Neuronal stem cell (in vitro differentiated cells): ENCODE results near the gene SH2D1A.

Experiments
- DNase-seq: peaks from one replicate; pipeline ENCODE4 v3.0.0-alpha.2; 2013; ENCODE audit warnings: low spot score
- H2AFZ ChIP-seq: one replicate; pipeline ENCODE4 v1.6.1; 2013; ENCODE audit warnings: mild to moderate bottlenecking, low read length, inconsistent platforms
- H2AK5ac ChIP-seq: 2 replicates; pipeline ENCODE4 v1.6.1; 2013; ENCODE audit warnings: low read depth, mild to moderate bottlenecking, inconsistent platforms, low read length, moderate library complexity, mixed read lengths
- H2BK120ac ChIP-seq: 2 replicates; pipeline ENCODE4 v1.6.1; 2013; ENCODE audit warnings: low read depth, mild to moderate bottlenecking, inconsistent platforms, low read length, moderate library complexity, mixed read lengths
- H2BK12ac ChIP-seq: one replicate; pipeline ENCODE4 v1.6.1; 2013; ENCODE audit warnings: low read length, inconsistent platforms
- H2BK15ac ChIP-seq: 2 replicates; pipeline ENCODE4 v1.6.1; 2013; ENCODE audit warnings: mild to moderate bottlenecking, low read length, inconsistent platforms, mixed read lengths
- H2BK5ac ChIP-seq: one replicate; pipeline ENCODE4 v1.6.1; 2013; ENCODE audit warnings: inconsistent platforms, mild to moderate bottlenecking, low read length, moderate library complexity
- H3K14ac ChIP-seq: one replicate; pipeline ENCODE4 v1.6.1; 2013; ENCODE audit warnings: low read length, inconsistent platforms
- H3K18ac ChIP-seq: 2 replicates; pipeline ENCODE4 v1.6.1; 2013; ENCODE audit warnings: low read length, inconsistent platforms
- H3K23ac ChIP-seq: 2 replicates; pipeline ENCODE4 v1.6.1; 2013; ENCODE audit warnings: low read depth, mild to moderate bottlenecking, mixed read lengths, low read length, inconsistent platforms; ENCODE audit not compliant: poor library complexity
- H3K27ac ChIP-seq: replicated peaks from 3 replicates; pipeline ENCODE4 v1.5.1; 2013; ENCODE audit warnings: low read length, inconsistent platforms
- H3K27me3 ChIP-seq, 3 experiments: 2 replicates each; pipeline ENCODE4 v1.6.1; 2013; ENCODE audit warnings: low read length in 3 of 3, mild to moderate bottlenecking in 2 of 3, inconsistent platforms in 1 of 3, low read depth in 1 of 3, mixed read lengths in 1 of 3, moderate library complexity in 1 of 3; ENCODE audit not compliant: control insufficient read depth in 3 of 3, insufficient read depth in 3 of 3
- H3K36me3 ChIP-seq, 2 donors: replicated peaks in 1 of 2; 2 replicates each; pipeline ENCODE4 v1.6.1; 2013; ENCODE audit warnings: low read length in 2 of 2; ENCODE audit not compliant: control insufficient read depth in 2 of 2, insufficient read depth in 2 of 2
- H3K4ac ChIP-seq: 2 replicates; pipeline ENCODE4 v1.6.1; 2013; ENCODE audit warnings: inconsistent platforms, mild to moderate bottlenecking, low read length, moderate library complexity
- H3K4me1 ChIP-seq, 2 donors: 1 replicate in 1 of 2; 2 replicates in 1 of 2; pipeline ENCODE4 v1.6.1; 2013; ENCODE audit warnings: low read length in 2 of 2, low read depth in 1 of 2; ENCODE audit not compliant: control insufficient read depth in 2 of 2, insufficient read depth in 1 of 2
- H3K4me2 ChIP-seq: one replicate; pipeline ENCODE4 v1.6.1; 2013; ENCODE audit warnings: mild to moderate bottlenecking, low read length, inconsistent platforms; ENCODE audit not compliant: insufficient read depth, poor library complexity, severe bottlenecking
- H3K4me3 ChIP-seq, 2 donors: 2 replicates each; pipeline ENCODE4 v1.5.1; 2013; ENCODE audit warnings: low read length in 2 of 2, mild to moderate bottlenecking in 2 of 2, inconsistent platforms in 1 of 2, moderate library complexity in 1 of 2
- H3K79me1 ChIP-seq: one replicate; pipeline ENCODE4 v1.6.1; 2013; ENCODE audit warnings: low read depth, mild to moderate bottlenecking, inconsistent platforms, low read length, moderate library complexity
- H3K9ac ChIP-seq: one replicate; pipeline ENCODE4 v1.6.1; 2013; ENCODE audit warnings: mild to moderate bottlenecking, low read depth, low read length, inconsistent platforms; ENCODE audit not compliant: poor library complexity
- H3K9me3 ChIP-seq, 2 donors: replicated peaks in 1 of 2; 2 replicates each; pipeline versions ENCODE3 to v1.6.1; 2013; ENCODE audit warnings: low read length in 2 of 2, mild to moderate bottlenecking in 2 of 2, inconsistent platforms in 1 of 2, low read depth in 1 of 2, mixed read lengths in 1 of 2, moderate library complexity in 1 of 2; ENCODE audit not compliant: control insufficient read depth in 2 of 2, insufficient read depth in 1 of 2
- H4K8ac ChIP-seq: one replicate; pipeline ENCODE4 v1.6.1; 2013; ENCODE audit warnings: low read depth, mild to moderate bottlenecking, inconsistent platforms, low read length, moderate library complexity
- H4K91ac ChIP-seq: one replicate; pipeline ENCODE4 v1.6.1; 2013; ENCODE audit warnings: low read length, low read depth, mild to moderate bottlenecking, inconsistent platforms; ENCODE audit not compliant: poor library complexity
- WGBS, 2 donors: extraction: QIAGEN DNeasy Blood & Tissue Kit; methylation state at CpG; one replicate each; pipeline ENCODE4 v1.1.7; 2013; ENCODE audit warnings: missing lambda C conversion rate in 2 of 2, mixed read lengths in 1 of 2; ENCODE audit not compliant: insufficient read length in 2 of 2, insufficient replicate concordance in 1 of 2; ENCODE audit errors: extremely low coverage in 2 of 2; 5-methylcytosine and 5-hydroxymethylcytosine counted together

The SH2D1A gene

GRCh38 chrX:124386401-124386800, 40.0 kb downstream of the SH2D1A start:
- Histone ChIP-seq H2BK15ac (no peak overlapping the region), H3K14ac (no peak overlapping the region), H3K4ac (no peak overlapping the region), H3K27me3 (no peaks in the 10 kb centered on the region), H3K23ac (no peak overlapping the region), H2AFZ (no peak overlapping the region), H3K18ac (no peak overlapping the region), H3K9ac (no peak overlapping the region), H3K4me1 (peaks cover 3 to 7% of the 10 kb centered on the region in 2 donors), H3K79me1 (no peaks in the 10 kb centered on the region), H3K4me2 (no peak overlapping the region), H2BK12ac (no peak overlapping the region), H3K4me3 (no peak overlapping the region), H3K27ac (no peak overlapping the region), H4K91ac (no peak overlapping the region), H4K8ac (no peak overlapping the region), H3K9me3 (no peaks in the 10 kb centered on the region), H3K36me3 (no peaks in the 10 kb centered on the region), H2BK5ac (no peak overlapping the region), H2BK120ac (no peak overlapping the region), H2AK5ac (no peak overlapping the region)
- no CpG with 5 or more reads among the region's 6 CpGs for WGBS, 2 donors
- DNase-seq, result no peak

GRCh38 chrX:124388562-124388961, 42.2 kb downstream of the SH2D1A start:
- Histone ChIP-seq H3K27me3 (no peaks in the 10 kb centered on the region), H4K91ac (no peak overlapping the region), H3K79me1 (no peaks in the 10 kb centered on the region), H3K4me3 (no peak overlapping the region), H2BK120ac (no peak overlapping the region), H3K36me3 (no peaks in the 10 kb centered on the region), H2BK5ac (no peak overlapping the region), H4K8ac (no peak overlapping the region), H3K4me1 (peaks cover 3 to 7% of the 10 kb centered on the region in 2 donors), H3K4ac (no peak overlapping the region), H2AFZ (no peak overlapping the region), H3K4me2 (no peak overlapping the region), H3K18ac (no peak overlapping the region), H3K27ac (no peak overlapping the region), H3K9me3 (no peaks in the 10 kb centered on the region), H2AK5ac (no peak overlapping the region), H3K14ac (no peak overlapping the region), H3K9ac (no peak overlapping the region), H2BK15ac (no peak overlapping the region), H3K23ac (no peak overlapping the region), H2BK12ac (no peak overlapping the region)
- peak; percentile 32 for DNase-seq
- WGBS, 2 donors, result no CpG with 5 or more reads among the region's 2 CpGs

GRCh38 chrX:124392794-124393193, 46.4 kb downstream of the SH2D1A start:
- H2BK120ac ChIP-seq, result no peak overlapping the region
- H3K79me1 ChIP-seq, result no peaks in the 10 kb centered on the region
- no peak overlapping the region for H3K4me3 ChIP-seq
- no peak overlapping the region for H3K9ac ChIP-seq
- H3K4me2 ChIP-seq, result no peak overlapping the region
- H4K8ac ChIP-seq, result no peak overlapping the region
- H3K27me3 ChIP-seq, result no peaks in the 10 kb centered on the region
- peaks cover under 1 to 7% of the 10 kb centered on the region in 2 donors for H3K4me1 ChIP-seq
- H2AK5ac ChIP-seq, result no peak overlapping the region
- H3K36me3 ChIP-seq, result no peaks in the 10 kb centered on the region
- no peak for DNase-seq
- no CpG with 5 or more reads among the region's 3 CpGs for WGBS, 2 donors
- H2AFZ ChIP-seq, result no peak overlapping the region
- no peak overlapping the region for H4K91ac ChIP-seq
- no peak overlapping the region for H2BK15ac ChIP-seq
- no peak overlapping the region for H3K23ac ChIP-seq
- H3K9me3 ChIP-seq, result no peaks in the 10 kb centered on the region
- no peak overlapping the region for H2BK5ac ChIP-seq
- no peak overlapping the region for H3K18ac ChIP-seq
- no peak overlapping the region for H3K4ac ChIP-seq
- no peak overlapping the region for H2BK12ac ChIP-seq
- H3K14ac ChIP-seq, result no peak overlapping the region
- no peak overlapping the region for H3K27ac ChIP-seq

GRCh38 chrX:124393238-124393637, 46.9 kb downstream of the SH2D1A start:
- Histone ChIP-seq H3K79me1 (no peaks in the 10 kb centered on the region), H4K8ac (no peak overlapping the region), H2BK120ac (no peak overlapping the region), H3K4me2 (no peak overlapping the region), H3K23ac (no peak overlapping the region), H4K91ac (no peak overlapping the region), H3K18ac (no peak overlapping the region), H3K27ac (no peak overlapping the region), H3K4ac (no peak overlapping the region), H2BK15ac (no peak overlapping the region), H2AK5ac (no peak overlapping the region), H3K36me3 (no peaks in the 10 kb centered on the region), H3K4me3 (no peak overlapping the region), H3K9me3 (no peaks in the 10 kb centered on the region), H3K4me1 (peaks cover 0 to 4% of the 10 kb centered on the region in 2 donors), H3K14ac (no peak overlapping the region), H2BK12ac (no peak overlapping the region), H2AFZ (no peak overlapping the region), H3K9ac (no peak overlapping the region), H2BK5ac (no peak overlapping the region), H3K27me3 (no peaks in the 10 kb centered on the region)
- DNase-seq, result no peak
- WGBS, 2 donors, result no CpG with 5 or more reads among the region's 1 CpG
